HEK293 (cell line): ENCODE measurements around the gene CACNA2D3.

Source experiments
- CTCF ChIA-PET: fragments of 350-600 bp; formaldehyde crosslinking; extraction: SDS; loops from one replicate; lab custom pipeline; 2021; ENCODE audit warnings: antibody characterized with exemption; lab: Yijun Ruan, JAX
- POLR2A ChIA-PET: fragments of 300-600 bp; formaldehyde crosslinking; extraction: SDS; loops from one replicate; lab custom pipeline; 2020; ENCODE audit warnings: antibody characterized with exemption, inconsistent platforms; lab: Yijun Ruan, JAX
- H3K27ac ChIP-seq: fragments of 200-500 bp; sonication (Bioruptor generic); 2 replicates; pipeline ENCODE4 v1.5.1; 2014; ENCODE audit warnings: low read depth, low read length, control low read depth, inconsistent platforms; ENCODE audit errors: extremely low read depth
- H3K36me3 ChIP-seq, 2 experiments: fragments of 200-500 bp in 1 of 2; sonication (Bioruptor generic) in 1 of 2; 1 replicate in 1 of 2; 2 replicates in 1 of 2; pipeline ENCODE4 v1.5.1; 2014 to 2017; ENCODE audit warnings: inconsistent platforms in 2 of 2, low read length in 2 of 2; ENCODE audit not compliant: control insufficient read depth in 2 of 2, insufficient read depth in 1 of 2
- H3K4me1 ChIP-seq: fragments of 200-500 bp; sonication (Bioruptor generic); 2 replicates; pipeline ENCODE4 v1.5.1; 2014; ENCODE audit warnings: mild to moderate bottlenecking, low read length, inconsistent platforms; ENCODE audit not compliant: control insufficient read depth, insufficient read depth
- H3K4me3 ChIP-seq: 2 replicates; pipeline ENCODE4 v1.5.1; 2011; ENCODE audit warnings: low read depth, mild to moderate bottlenecking, control low read depth, low read length, moderate library complexity
- H3K9me3 ChIP-seq: fragments of 200-500 bp; sonication (Bioruptor generic); 2 replicates; pipeline ENCODE4 v1.5.1; 2014; ENCODE audit warnings: low read depth, low read length, inconsistent platforms; ENCODE audit not compliant: control insufficient read depth, insufficient read depth
- GLIS2 ChIP-seq: fragments of 450-650 bp; formaldehyde crosslinking; IDR thresholded peaks from 2 replicates; pipeline ENCODE4 v1.5.1; 2016; ENCODE audit warnings: missing biosample characterization, missing genetic modification characterization
- MZF1 ChIP-seq: fragments of 450-650 bp; formaldehyde crosslinking; IDR thresholded peaks from 2 replicates; pipeline ENCODE4 v1.5.1; 2017; ENCODE audit warnings: missing biosample characterization, missing genetic modification characterization, borderline replicate concordance
- PBX3 ChIP-seq: sonication (generic); formaldehyde crosslinking; IDR thresholded peaks from 2 replicates; pipeline ENCODE4 v1.8.1; 2022; ENCODE audit warnings: mild to moderate bottlenecking, moderate library complexity, missing genetic modification reagents
- TCF7L2 ChIP-seq: IDR thresholded peaks from 2 replicates; pipeline ENCODE4 v1.6.1; 2011; ENCODE audit warnings: low read depth, mild to moderate bottlenecking, inconsistent platforms, low read length, moderate library complexity, borderline replicate concordance
- ZBTB49 ChIP-seq: fragments of 450-650 bp; formaldehyde crosslinking; IDR thresholded peaks from 2 replicates; pipeline ENCODE4 v1.5.1; 2016; ENCODE audit warnings: missing biosample characterization, missing genetic modification characterization, low read depth
- ZBTB7A ChIP-seq: fragments of 450-650 bp; formaldehyde crosslinking; IDR thresholded peaks from 2 replicates; pipeline ENCODE4 v1.5.1; 2016; ENCODE audit warnings: low read depth, missing biosample characterization, missing genetic modification characterization
- ZNF155 ChIP-seq: fragments of 450-650 bp; formaldehyde crosslinking; IDR thresholded peaks from 2 replicates; pipeline ENCODE4 v1.5.1; 2016; ENCODE audit warnings: missing biosample characterization, missing genetic modification characterization
- ZNF341 ChIP-seq: fragments of 450-650 bp; formaldehyde crosslinking; IDR thresholded peaks from 2 replicates; pipeline ENCODE4; 2016; ENCODE audit warnings: low read depth, missing biosample characterization, missing genetic modification characterization
- ZNF350 ChIP-seq: fragments of 450-650 bp; formaldehyde crosslinking; IDR thresholded peaks from 2 replicates; pipeline ENCODE4 v1.5.0; 2017; ENCODE audit warnings: missing biosample characterization, mild to moderate bottlenecking, missing genetic modification characterization
- ZNF391 ChIP-seq: fragments of 450-650 bp; formaldehyde crosslinking; IDR thresholded peaks from 2 replicates; pipeline ENCODE4 v1.5.1; 2016; ENCODE audit warnings: low read depth, missing biosample characterization, missing genetic modification characterization, borderline replicate concordance
- ZNF398 ChIP-seq: fragments of 450-650 bp; formaldehyde crosslinking; IDR thresholded peaks from 2 replicates; pipeline ENCODE4 v1.5.1; 2017; ENCODE audit warnings: missing biosample characterization, missing genetic modification characterization
- ZNF510 ChIP-seq: fragments of 450-650 bp; formaldehyde crosslinking; IDR thresholded peaks from 2 replicates; pipeline ENCODE4 v1.5.1; 2018; ENCODE audit warnings: mild to moderate bottlenecking, missing genetic modification characterization, missing biosample characterization; ENCODE audit not compliant: insufficient replicate concordance
- ZNF518A ChIP-seq: fragments of 450-650 bp; formaldehyde crosslinking; conservative IDR thresholded peaks from 2 replicates; pipeline ENCODE4 v1.5.1; 2016; ENCODE audit warnings: low read depth, missing biosample characterization, missing genetic modification characterization
- ZNF549 ChIP-seq: fragments of 450-650 bp; IDR thresholded peaks from 2 replicates; pipeline ENCODE4 v1.5.1; 2018; ENCODE audit warnings: missing biosample characterization, missing genetic modification characterization, mild to moderate bottlenecking, inconsistent platforms, moderate library complexity
- ZNF626 ChIP-seq: fragments of 450-650 bp; sonication (Bioruptor Pico); formaldehyde crosslinking; IDR thresholded peaks from 2 replicates; pipeline ENCODE4 v1.5.1; 2018; ENCODE audit warnings: missing biosample characterization, missing genetic modification characterization, inconsistent platforms
- ZNF664 ChIP-seq: fragments of 450-650 bp; formaldehyde crosslinking; IDR thresholded peaks from 2 replicates; pipeline ENCODE4 v1.5.1; 2016; ENCODE audit warnings: missing biosample characterization, missing genetic modification characterization
- ZNF830 ChIP-seq: fragments of 450-650 bp; IDR thresholded peaks from 2 replicates; pipeline ENCODE4 v1.5.0; 2018; ENCODE audit warnings: missing biosample characterization, missing genetic modification characterization, low read depth, mild to moderate bottlenecking, moderate library complexity
- ZSCAN16 ChIP-seq: fragments of 450-650 bp; formaldehyde crosslinking; IDR thresholded peaks from 2 replicates; pipeline ENCODE4 v1.5.1; 2016; ENCODE audit warnings: missing biosample characterization, missing genetic modification characterization
- TF ChIP-seq, protein P1 (sequence below): fragments of 450-650 bp; formaldehyde crosslinking; IDR thresholded peaks from 2 replicates; pipeline ENCODE4 v1.5.1; 2016; ENCODE audit warnings: missing biosample characterization, missing genetic modification characterization

The CACNA2D3 gene

DNA sequence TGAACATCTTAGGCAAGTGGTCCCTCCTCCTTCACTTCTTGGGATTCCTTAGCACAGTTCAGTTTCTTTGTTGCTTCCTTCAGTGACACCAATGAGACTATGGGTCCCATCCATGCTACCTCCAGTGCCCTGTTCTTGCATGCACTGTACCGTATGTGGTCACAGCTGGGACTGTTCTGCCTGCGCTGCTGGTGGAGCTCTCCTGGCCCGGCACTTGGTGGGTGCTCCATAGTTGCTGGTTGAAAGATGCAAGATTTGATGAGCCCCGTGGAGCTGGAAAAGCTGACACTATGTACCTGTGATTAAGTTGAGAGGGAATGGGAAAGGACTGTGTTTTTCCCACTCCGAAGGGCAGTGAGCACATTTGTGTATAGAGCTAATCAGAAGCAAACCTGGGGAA lies 407.7 kb downstream of the CACNA2D3 start (continued):
- TF ChIP-seq ZNF518A (tag by site-specific recombination) (no peak), ZNF664 (tag by site-specific recombination) (no peak), TCF7L2 (no peak), ZNF398 (no peak), ZNF830 (no peak), ZNF341 (tag by site-specific recombination) (no peak)

DNA sequence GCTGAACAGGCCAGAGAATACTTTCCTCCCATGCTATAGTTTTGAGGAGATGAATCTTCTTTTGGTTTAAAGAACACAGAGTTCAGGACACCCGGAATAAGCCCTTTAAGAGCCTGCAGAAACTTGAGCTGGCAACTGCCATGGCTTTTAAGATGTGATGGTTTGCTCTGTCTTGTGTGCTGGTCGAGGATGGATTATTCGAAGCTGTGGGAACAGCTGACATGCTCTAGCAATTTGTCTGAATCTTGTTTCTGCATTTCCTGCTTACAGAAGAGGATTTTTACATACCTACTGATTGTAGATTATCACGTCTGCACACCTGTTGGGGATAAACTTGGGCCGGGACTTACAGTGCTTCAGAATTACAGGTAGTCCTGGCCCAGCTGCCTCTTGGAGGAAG lies 408.6 kb downstream of the CACNA2D3 start:
- H3K4me1 ChIP-seq: no peaks in the 10 kb centered on the region
- TF ChIP-seq ZNF155 (tag by site-specific recombination) (no peak), ZNF549 (tag by site-specific recombination) (no peak), ZNF350 (tag by site-specific recombination) (no peak), ZNF510 (tag by site-specific recombination) (no peak), ZNF626 (tag by site-specific recombination) (no peak), ZBTB7A (tag by site-specific recombination) (no peak), ZSCAN16 (no peak), ZNF398 (no peak), PBX3 (no peak), GLIS2 (tag by site-specific recombination) (no peak), MZF1 (tag by site-specific recombination) (no peak), ZNF391 (tag by site-specific recombination) (no peak), ZBTB49 (tag by site-specific recombination) (no peak)
- TF ChIP-seq, protein P1, sequence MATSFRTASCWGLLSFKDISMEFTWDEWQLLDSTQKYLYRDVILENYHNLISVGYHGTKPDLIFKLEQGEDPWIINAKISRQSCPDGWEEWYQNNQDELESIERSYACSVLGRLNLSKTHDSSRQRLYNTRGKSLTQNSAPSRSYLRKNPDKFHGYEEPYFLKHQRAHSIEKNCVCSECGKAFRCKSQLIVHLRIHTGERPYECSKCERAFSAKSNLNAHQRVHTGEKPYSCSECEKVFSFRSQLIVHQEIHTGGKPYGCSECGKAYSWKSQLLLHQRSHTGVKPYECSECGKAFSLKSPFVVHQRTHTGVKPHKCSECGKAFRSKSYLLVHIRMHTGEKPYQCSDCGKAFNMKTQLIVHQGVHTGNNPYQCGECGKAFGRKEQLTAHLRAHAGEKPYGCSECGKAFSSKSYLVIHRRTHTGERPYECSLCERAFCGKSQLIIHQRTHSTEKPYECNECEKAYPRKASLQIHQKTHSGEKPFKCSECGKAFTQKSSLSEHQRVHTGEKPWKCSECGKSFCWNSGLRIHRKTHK (tag by site-specific recombination): no peak
- no peak overlapping the region for H3K4me3 ChIP-seq
- no peak overlapping the region for H3K27ac ChIP-seq
- ChIA-PET CTCF (no interaction called here), POLR2A (no interaction called here)
- no peaks in the 10 kb centered on the region for H3K36me3 ChIP-seq
- no peaks in the 10 kb centered on the region for H3K9me3 ChIP-seq
